GM12864 (cell line): Measurements from ENCODE around the gene TTLL12.
A peak's percentile ranks its signal among the peaks of the same experiment; 100 is the strongest.

Experiments used
- DNase-seq: peaks from one replicate; pipeline ENCODE4 v3.0.0-alpha.2; 2011; ENCODE audit warnings: low read depth
- H3K4me3 ChIP-seq: 2 replicates; pipeline ENCODE4 v1.5.1; 2011; ENCODE audit warnings: mild to moderate bottlenecking, low read depth, low read length, control low read depth
- CTCF ChIP-seq: IDR thresholded peaks from 2 replicates; pipeline ENCODE4 v1.5.1; 2011; ENCODE audit warnings: low read depth, mild to moderate bottlenecking, moderate library complexity, low read length, control low read depth, inconsistent platforms; ENCODE audit errors: missing control alignments

The TTLL12 gene

GRCh38 chr22:43230971-43231723 is 44.2 kb upstream of the TTLL12 start:
- H3K4me3 ChIP-seq, result no peak overlapping the region
- TF ChIP-seq CTCF, result peak; percentile 96
- DNase-seq, result peak; percentile 22

- no peak for TF ChIP-seq CTCF
- no peak overlapping the region for H3K4me3 ChIP-seq
- DNase-seq, result no peak
Measured at GRCh38 chr22:43230571-43230970, 43.6 kb upstream of the TTLL12 start.

- no peak overlapping the region for H3K4me3 ChIP-seq
- TF ChIP-seq CTCF, result no peak
- DNase-seq, result no peak
Measured at GRCh38 chr22:43228863-43229262, 41.9 kb upstream of the TTLL12 start.

GRCh38 chr22:43228330-43228729 is 41.4 kb upstream of the TTLL12 start:
- no peak overlapping the region for H3K4me3 ChIP-seq
- no peak for DNase-seq
- peak; percentile 29 for TF ChIP-seq CTCF

GRCh38 chr22:43227239-43227630 is 40.3 kb upstream of the TTLL12 start:
- TF ChIP-seq CTCF, result no peak
- no peak overlapping the region for H3K4me3 ChIP-seq
- no peak for DNase-seq

GRCh38 chr22:43226377-43227238 is 39.7 kb upstream of the TTLL12 start:
- TF ChIP-seq CTCF, result no peak
- H3K4me3 ChIP-seq, result no peak overlapping the region
- no peak for DNase-seq

GRCh38 chr22:43225609-43226008 is 38.7 kb upstream of the TTLL12 start:
- no peak for DNase-seq
- no peak overlapping the region for H3K4me3 ChIP-seq
- TF ChIP-seq CTCF, result no peak
